Fibroblast of the aortic adventitia (primary cell): Measurements from ENCODE around the gene NEAT1. TPM values are rescaled to one million over a fixed set of nuclear protein-coding genes. Genes with fewer than 3 reads are reported as not detected.
A peak's percentile ranks its signal among the peaks of the same experiment; 100 is the strongest.

Source experiments
- DNase-seq: peaks from one replicate; pipeline ENCODE4 v3.0.0-alpha.2; 2010; ENCODE audit warnings: low read depth
- H3K4me3 ChIP-seq: 2 replicates; pipeline ENCODE4 v1.5.1; 2011; ENCODE audit warnings: low read depth, mild to moderate bottlenecking, control low read depth, low read length, moderate library complexity
- CTCF ChIP-seq: IDR thresholded peaks from 2 replicates; pipeline ENCODE4 v1.5.1; 2011; ENCODE audit warnings: mild to moderate bottlenecking, low read length, control low read depth, inconsistent platforms; ENCODE audit not compliant: insufficient read depth
- total RNA-seq: library from RNA; depleted of rRNA; stranded (reverse); fragments of >200 nt; gene quantifications from 2 replicates; pipeline ENCODE4 v1.2.3, GENCODE V29; 2012; ENCODE audit warnings: low replicate concordance

The NEAT1 gene
- total RNA-seq, 1 donor: 527 TPM

GRCh38 chr11:65382804-65383368 is 39.7 kb upstream of the NEAT1 start:
- peak; percentile 23 for DNase-seq
- no peak for TF ChIP-seq CTCF

GRCh38 chr11:65383778-65384177 is 38.8 kb upstream of the NEAT1 start:
- TF ChIP-seq CTCF: no peak
- H3K4me3 ChIP-seq: no peak overlapping the region
- no peak for DNase-seq

More at GRCh38 chr11:65382804-65383368, 39.7 kb upstream of the NEAT1 start:
- H3K4me3 ChIP-seq: peak overlapping the region; percentile 59

- peak; percentile 14 for DNase-seq
- no peak overlapping the region for H3K4me3 ChIP-seq
- no peak for TF ChIP-seq CTCF
These were observed 38.2 kb upstream of the NEAT1 start for GRCh38 chr11:65384301-65384889.

GRCh38 chr11:65386307-65387140 is 36.1 kb upstream of the NEAT1 start, which contains the start of gene FRMD8:
TSS of gene FRMD8 (plus strand) at chr11:65386637. CDS start at chr11:65387037, 400 bp downstream.
- TF ChIP-seq CTCF: no peak
- H3K4me3 ChIP-seq: peak within 1 kb of the TSS; percentile 89
- DNase-seq: peak; percentile 72

- TF ChIP-seq CTCF: no peak
- peak overlapping the region; percentile 33 for H3K4me3 ChIP-seq
- DNase-seq: no peak
These were observed 33.9 kb upstream of the NEAT1 start for GRCh38 chr11:65388731-65389130.

- TF ChIP-seq CTCF: no peak
- no peak for DNase-seq
- peak overlapping the region; percentile 5 for H3K4me3 ChIP-seq
These were observed 33.2 kb upstream of the NEAT1 start for GRCh38 chr11:65389294-65389980.
